ENCODE results near the gene DDIAS.
"Not testable (repeated sequence)": the region's sequence is repeated elsewhere in the genome, so short reads cannot be mapped to it uniquely, and the experiment has no call there.

DDIAS gene

GRCh38 chr11:82929121-82929520 lies 27.6 kb downstream of the DDIAS start:
- DNase-seq, result no peak

GRCh38 chr11:82930229-82930628 lies 28.7 kb downstream of the DDIAS start:
- no peak for DNase-seq

- no peak for DNase-seq
Observed at GRCh38 chr11:82930734-82931133, 29.2 kb downstream of the DDIAS start.

- DNase-seq, result no peak
Observed at GRCh38 chr11:82932564-82932963, 31.0 kb downstream of the DDIAS start.

- no peak for DNase-seq
Observed at GRCh38 chr11:82936261-82936660, 34.7 kb downstream of the DDIAS start.

- no peak for DNase-seq
Observed at GRCh38 chr11:82937554-82937953, 36.0 kb downstream of the DDIAS start.

GRCh38 chr11:82939456-82939855 lies 37.9 kb downstream of the DDIAS start:
- no peak for DNase-seq

DNA sequence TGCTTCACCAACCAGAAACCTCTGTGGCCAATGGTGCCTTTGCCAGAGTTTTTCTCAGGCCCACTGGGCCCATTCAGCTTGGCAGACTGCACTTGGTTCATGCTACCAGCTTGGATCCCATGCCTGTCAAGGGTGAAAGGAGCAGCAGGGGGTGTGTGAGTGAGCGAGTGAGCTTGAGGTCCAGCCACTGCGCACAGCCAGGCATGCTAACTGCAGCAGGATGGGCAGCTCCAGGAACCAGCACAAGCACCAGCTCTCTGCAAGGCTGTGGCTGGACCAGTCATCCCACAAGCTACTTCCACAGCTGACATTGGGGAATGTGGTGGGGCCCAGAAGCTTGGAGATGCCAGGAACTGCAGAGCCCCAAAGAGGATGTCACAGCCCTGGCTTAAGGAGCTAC lies 40.8 kb downstream of the DDIAS start:
- DNase-seq, result no peak

DNA sequence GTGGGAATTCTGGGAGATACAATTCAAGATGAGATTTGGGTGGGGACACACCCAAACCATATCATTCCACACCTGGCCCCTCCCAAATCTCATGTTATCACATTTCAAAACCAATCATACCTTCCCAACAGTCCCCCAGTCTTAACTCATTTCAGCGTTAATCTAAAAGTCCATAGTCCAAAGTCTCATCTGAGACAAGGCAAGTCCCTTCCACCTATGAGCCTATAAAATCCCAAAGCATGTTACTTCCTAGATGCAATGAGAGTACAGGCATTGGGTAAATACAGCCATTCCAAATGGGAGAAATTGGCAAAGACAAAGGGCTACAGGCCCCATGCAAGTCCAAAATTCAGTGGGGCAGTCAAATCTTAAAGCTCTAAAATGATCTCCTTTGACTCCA lies 41.9 kb downstream of the DDIAS start:
- not testable (repeated sequence) for DNase-seq

DNA sequence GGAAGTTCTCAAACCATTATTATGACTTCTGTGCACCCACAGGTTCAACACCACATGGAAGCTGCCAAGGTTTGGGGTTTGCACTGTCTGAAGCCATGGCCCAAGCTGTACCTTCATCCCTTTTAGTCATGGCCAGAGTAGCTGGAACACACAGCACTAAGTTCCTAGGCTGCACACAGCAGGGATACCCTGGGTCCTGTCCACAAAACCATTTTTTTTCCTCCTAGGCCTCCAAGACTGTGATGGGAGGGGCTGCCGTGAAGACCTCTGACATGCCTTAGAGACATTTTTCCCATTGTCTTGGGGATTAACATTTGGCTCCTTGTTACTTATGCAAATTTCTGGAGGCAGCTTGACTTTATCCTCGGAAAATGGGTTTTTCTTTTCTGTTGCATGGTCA lies 42.7 kb downstream of the DDIAS start:
- DNase-seq, result no peak

DNA sequence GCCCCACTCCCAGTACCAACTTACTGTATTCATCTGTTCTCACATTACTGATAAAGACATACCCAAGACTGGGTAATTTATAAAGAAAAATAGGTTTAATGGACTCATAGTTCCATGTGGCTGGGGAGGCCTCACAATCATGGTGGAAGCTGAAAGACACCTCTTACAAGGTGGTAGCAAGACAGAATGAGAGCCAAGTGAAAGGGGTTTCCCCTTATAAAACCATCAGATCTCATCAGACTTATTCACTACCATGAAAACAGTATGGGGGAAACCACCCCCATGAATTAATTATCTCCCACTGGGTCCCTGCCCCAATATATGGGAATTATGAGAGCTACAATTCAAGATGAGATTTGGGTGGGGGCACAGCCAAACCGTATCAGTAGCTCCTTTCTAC lies 43.5 kb downstream of the DDIAS start:
- not testable (repeated sequence) for DNase-seq

- DNase-seq, result no peak
Observed at GRCh38 chr11:82945682-82946081, 44.1 kb downstream of the DDIAS start.

- no peak for DNase-seq
Observed at GRCh38 chr11:82949352-82949751, 47.8 kb downstream of the DDIAS start.

- DNase-seq, result not testable (repeated sequence)
Observed at GRCh38 chr11:82950502-82950901, 49.0 kb downstream of the DDIAS start.

DNA sequence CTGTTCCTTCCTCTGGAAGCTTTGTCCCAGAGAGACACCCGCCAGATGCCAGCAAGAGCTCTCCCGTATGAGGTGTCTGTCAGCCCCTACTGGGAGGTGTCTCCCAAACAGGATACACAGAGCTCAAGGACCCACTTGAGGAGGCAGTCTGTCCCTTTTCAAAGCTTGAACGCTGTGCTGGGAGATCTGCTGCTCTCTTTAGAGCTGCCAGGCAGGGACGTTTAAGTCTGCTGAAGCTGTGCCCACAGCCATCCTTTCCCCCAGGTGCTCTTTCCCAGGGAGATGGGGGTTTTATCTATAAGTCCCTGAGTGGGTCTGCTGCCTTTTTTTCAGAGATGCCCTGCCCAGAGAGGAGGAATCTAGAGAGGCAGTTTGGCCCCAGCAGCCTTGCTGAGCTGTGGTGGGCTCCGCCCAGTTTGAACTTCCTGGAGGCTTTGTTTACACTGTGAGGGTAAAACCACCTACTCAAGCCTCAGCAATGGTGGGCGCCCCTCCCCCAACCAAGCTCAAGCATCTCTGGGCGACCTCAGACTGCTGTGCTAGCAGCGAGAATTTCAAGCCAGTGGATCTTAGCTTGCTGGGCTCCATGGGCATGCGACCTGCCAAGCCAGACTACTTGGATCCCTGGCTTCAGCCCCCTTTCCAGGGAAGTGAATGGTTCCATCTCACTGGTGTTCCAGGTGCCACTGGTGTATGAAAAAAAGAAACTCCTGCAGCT lies 54.4 kb downstream of the DDIAS start:
- peak; percentile 81 for DNase-seq

DNA sequence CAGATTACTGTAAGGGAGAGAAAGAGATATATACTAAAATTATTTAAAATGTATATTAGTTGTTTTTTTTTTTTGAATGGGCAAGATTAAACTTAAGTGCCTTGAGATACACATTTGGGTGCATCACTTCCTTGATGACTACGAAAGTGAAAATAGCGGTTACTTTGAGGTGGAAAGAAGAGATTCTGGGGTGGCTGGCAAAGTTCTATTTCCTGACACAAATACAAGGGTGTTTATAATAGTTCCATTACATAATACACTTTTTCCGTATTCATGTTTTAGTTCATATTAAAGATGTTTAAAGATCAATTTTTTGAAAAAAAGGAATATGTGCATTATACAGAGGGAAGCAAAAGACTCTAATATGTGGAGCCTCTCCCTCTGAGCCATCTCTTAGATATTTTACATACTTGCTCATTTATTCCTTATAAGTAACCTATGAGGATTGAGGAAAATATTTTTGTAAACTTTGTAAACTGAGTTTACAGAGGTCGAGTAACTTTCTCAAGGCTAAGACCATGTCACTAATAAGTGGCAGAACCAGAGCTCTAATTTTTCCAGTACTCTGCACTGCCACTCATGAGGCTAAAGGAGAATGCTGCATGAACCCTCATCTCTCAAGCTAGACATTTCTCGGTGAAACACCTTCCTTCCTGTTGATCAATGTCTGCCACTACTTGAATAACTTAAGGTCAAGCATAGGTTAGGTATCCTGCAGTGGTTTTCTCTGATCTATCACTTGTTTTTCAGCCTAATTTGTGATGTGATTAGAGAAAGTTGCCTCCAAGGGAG lies 58.6 kb downstream of the DDIAS start:
- DNase-seq, result peak; percentile 79

DNA sequence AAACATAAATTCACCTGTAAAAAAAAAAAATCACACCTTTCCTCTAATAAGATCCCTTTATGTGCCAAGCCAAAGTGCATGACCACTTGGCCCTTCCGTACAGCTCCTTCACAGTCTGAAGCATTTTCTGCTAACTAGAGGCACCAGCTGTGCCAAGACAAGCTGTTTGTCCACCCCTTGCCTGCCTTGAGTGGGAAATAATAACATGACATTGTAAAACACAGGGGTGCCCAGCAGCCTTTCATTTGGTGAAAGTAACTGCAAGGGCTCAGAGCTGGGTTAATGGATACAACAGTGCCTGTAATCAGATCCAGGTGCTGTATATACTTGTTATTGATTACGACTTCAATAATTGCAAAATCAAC lies 59.2 kb downstream of the DDIAS start:
- DNase-seq, result no peak

DNA sequence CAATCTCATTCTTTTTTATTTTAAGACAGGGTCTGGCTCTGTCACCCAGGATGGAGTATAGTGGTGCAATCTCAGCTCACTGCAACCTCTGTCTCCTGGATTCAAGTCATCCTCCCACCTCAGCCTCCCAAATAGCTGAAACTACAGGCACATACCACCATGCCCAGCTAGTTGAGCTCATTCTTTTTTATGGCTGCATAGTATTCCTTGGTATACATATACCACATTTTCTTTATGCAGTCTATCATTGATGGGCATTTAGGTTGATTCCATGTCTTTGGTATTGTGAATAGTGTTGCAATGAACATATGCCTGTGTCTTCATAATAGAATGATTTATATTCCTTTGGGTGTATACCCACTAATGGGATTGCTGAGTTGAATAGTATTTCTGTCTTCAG lies 60.5 kb downstream of the DDIAS start:
- DNase-seq, result not testable (repeated sequence)

DNA sequence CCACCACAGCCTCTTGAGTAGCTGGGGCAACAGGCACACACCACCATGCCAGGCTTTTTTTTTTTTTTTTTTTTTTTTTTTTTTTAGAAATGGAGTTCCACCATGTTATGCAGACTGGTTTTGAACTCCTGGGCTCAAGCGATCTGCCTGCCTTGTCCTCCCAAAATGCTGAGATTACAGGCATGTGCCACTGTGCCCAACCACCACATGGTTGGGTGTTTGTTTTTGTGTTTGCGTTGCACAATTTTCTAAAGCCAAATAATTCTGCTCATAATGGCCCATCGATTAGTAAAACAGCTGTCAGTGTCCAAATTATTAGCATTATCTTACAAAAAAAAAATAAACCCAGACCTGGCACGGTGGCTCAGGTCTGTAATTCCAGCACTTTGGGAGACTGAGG lies 65.8 kb downstream of the DDIAS start:
- no peak for DNase-seq

GRCh38 chr11:82969811-82970210 lies 68.3 kb downstream of the DDIAS start:
- no peak for DNase-seq

DNA sequence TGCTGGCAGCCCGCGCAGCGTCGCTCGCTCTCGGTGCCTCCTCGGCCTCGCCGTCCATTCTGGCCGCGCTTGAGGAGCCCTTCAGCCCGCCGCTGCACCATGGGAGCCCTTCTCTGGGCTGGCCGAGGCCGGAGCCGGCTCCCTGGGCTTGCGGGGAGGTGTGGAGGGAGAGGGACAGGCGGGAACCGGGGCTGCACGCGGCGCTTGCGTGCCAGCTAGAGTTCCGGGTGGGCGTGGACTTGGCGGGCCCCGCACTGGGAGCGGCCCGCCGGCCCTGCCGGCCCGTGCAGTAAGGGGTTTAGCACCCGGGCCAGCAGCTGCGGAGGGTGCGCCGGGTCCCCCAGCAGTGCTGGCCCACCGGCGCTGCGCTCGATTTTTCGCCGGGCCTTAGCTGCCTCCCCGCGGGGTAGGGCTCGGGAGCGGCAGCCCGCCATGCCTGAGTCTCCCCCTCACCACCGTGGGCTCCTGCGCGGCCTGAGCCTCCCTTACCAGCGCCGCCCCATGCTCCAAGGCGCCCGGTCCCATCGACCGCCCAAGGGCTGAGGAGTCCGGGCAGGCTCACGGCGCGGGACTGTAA lies 69.1 kb downstream of the DDIAS start:
- not testable (repeated sequence) for DNase-seq

DNA sequence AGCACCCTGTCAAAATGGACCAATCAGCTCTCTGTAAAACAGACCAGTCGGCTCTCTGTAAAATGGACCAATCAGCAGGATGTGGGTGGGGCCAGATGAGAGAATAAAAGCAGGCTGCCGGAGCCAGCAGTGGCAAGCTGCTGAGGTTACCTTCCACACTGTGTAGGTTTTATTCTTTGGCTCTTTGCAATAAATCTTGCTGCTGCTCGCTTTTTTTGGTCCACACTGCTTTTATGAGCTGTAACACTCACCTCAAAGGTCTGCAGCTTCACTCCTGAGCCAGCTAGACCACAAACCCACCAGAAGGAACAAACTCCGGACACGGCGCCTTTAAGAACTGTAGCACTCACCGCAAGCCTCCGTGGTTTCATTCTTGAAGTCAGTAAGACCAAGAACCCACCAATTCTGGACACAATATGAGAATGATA lies 70.0 kb downstream of the DDIAS start:
- peak; percentile 68 for DNase-seq

DNA sequence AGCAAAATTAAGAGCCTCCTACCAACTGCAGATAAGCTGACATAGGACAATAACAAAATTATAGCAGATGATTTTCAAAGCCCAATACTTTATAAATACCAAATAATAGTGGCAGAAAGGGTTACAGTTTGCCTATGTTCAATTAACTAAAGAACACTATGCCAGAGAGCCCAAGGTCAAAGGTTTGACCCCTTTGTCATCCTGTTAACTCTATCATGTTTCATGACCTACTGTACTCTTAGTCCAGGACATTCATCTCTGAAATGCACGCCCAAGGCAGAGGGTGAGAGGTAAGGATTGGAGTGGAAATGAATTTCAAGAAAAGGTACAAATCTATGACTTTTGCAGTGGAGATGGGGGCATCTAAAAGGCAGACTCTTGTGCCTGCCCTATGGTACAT lies 70.6 kb downstream of the DDIAS start:
- DNase-seq, result no peak

DNA sequence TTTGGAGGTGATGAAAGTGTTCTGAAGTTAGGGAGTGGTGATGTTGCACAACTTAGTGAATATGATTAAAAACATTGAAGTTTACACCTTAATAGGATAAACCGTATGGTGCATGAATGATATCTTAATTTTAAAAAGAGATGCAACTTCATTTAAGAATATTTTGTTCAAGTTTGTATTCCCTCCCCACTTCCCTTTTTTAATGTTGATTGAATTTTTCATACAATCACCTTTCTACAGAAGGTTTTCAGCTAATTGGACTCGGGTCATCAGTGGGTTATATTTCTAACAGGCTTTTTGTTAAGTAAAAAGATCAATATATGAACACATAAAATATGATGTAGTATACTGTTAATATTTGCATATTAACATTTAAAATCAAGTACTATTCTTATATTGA lies 72.6 kb downstream of the DDIAS start:
- DNase-seq, result no peak

Measured in CD4-positive, alpha-beta T cell treated with Interleukin-10 for 1 hour (primary cell).